ENCODE data around the gene TFF2.

DNA sequence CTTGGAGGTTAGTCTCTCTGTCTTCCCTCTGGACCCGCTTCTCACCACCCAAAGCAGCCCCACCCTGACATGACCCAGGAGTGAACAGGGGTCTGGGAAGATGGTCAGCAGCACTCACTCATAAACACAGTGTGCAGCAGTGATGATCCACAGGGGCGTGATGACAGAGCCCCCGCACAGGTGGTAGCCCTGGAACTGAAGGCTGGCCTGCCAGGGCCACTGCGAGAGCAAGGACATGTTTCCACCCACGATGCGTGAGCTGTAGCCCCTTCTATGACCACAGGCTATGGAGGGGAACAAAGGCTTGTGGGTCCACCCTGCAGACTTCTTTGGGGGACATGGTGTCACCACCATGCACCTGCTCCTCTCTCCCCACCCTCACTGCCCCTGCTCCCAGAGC lies 32.1 kb upstream of the TFF2 start:
- TF ChIP-seq, protein P1, sequence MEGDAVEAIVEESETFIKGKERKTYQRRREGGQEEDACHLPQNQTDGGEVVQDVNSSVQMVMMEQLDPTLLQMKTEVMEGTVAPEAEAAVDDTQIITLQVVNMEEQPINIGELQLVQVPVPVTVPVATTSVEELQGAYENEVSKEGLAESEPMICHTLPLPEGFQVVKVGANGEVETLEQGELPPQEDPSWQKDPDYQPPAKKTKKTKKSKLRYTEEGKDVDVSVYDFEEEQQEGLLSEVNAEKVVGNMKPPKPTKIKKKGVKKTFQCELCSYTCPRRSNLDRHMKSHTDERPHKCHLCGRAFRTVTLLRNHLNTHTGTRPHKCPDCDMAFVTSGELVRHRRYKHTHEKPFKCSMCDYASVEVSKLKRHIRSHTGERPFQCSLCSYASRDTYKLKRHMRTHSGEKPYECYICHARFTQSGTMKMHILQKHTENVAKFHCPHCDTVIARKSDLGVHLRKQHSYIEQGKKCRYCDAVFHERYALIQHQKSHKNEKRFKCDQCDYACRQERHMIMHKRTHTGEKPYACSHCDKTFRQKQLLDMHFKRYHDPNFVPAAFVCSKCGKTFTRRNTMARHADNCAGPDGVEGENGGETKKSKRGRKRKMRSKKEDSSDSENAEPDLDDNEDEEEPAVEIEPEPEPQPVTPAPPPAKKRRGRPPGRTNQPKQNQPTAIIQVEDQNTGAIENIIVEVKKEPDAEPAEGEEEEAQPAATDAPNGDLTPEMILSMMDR (IDR thresholded peaks at IDR 0.05; ENCODE audit: low read length), result no peak
- TF ChIP-seq EZH2 (IDR thresholded peaks at IDR 0.05; ENCODE audit: borderline replicate concordance, low read length), result no peak

Measured in OCI-LY1 (cell line).